Muscle layer of colon (tissue), 2 donors: ENCODE results near the gene DCAF17.
"Not testable (repeated sequence)": the region's sequence is repeated elsewhere in the genome, so short reads cannot be mapped to it uniquely, and the experiment has no call there.

Experiments used
- H3K27ac ChIP-seq: one replicate; pipeline ENCODE4 v1.7.0; 2013; ENCODE audit warnings: low read depth, mild to moderate bottlenecking, low read length, moderate library complexity
- H3K27me3 ChIP-seq, 2 donors: one replicate each; pipeline ENCODE4 v1.7.0; 2013; ENCODE audit warnings: low read length in 2 of 2, mild to moderate bottlenecking in 2 of 2; ENCODE audit not compliant: insufficient read depth in 2 of 2, control insufficient read depth in 1 of 2
- H3K36me3 ChIP-seq: one replicate; pipeline ENCODE4 v1.7.0; 2013; ENCODE audit warnings: mild to moderate bottlenecking, low read length; ENCODE audit not compliant: insufficient read depth
- H3K4me1 ChIP-seq: one replicate; pipeline ENCODE4 v1.7.0; 2013; ENCODE audit warnings: mild to moderate bottlenecking, low read length; ENCODE audit not compliant: insufficient read depth
- H3K4me3 ChIP-seq, 2 donors: one replicate each; pipeline ENCODE4 v1.7.0; 2013; ENCODE audit warnings: low read length in 2 of 2, low read depth in 1 of 2, mild to moderate bottlenecking in 1 of 2, moderate library complexity in 1 of 2
- H3K9ac ChIP-seq: one replicate; pipeline ENCODE4 v1.7.0; 2013; ENCODE audit warnings: low read length
- H3K9me3 ChIP-seq: one replicate; pipeline ENCODE4 v1.7.0; 2013; ENCODE audit warnings: mild to moderate bottlenecking, low read length
- donor health status: abdominal sarcoma.
- donor health status: Adenocarcinoma of cecum.

The DCAF17 gene

DNA sequence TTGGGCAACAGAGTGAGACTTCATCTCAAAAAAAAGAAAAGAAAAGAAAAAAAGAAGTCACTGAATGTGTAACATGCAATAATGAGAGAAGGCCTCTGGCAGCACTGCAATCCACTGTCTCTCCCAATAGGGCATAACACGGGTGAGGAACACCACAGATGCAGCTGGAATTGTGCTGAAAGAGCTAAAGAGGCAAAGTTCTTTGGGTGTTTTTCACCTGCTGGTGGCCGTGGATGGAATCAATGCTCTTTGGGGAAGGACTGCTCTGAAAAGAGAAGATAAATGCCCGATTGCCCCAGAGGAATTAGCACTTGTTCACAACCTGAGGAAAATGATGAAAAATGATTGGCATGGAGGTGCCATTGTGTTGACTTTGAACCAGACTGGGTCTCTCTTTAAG is 57.3 kb downstream of the DCAF17 start:
- no peak overlapping the region for H3K27ac ChIP-seq
- no peaks in the 10 kb centered on the region for H3K4me1 ChIP-seq
- H3K9me3 ChIP-seq = no peaks in the 10 kb centered on the region
- H3K9ac ChIP-seq = no peak overlapping the region
- no peaks in the 10 kb centered on the region for H3K36me3 ChIP-seq
- H3K27me3 ChIP-seq = no peaks in the 10 kb centered on the region
- no peak overlapping the region for H3K4me3 ChIP-seq

DNA sequence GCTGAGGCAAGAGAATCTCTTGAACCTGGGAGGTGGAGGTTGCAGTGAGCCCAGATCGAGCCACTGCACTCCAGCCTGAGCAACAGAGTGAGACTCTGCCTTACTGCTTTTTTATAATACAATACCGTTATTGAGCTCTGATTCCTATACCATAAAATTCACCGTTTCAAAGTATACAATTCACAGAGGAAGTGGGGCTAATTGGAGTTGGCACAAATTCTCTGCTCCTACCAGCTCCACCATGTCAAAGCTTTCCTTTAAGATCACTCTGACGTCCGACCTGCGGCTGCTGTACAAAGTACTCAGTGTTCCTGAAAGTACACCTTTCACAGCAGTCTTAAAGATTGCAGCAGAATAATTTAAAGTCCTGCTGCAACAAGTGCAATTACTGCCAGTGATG is 58.6 kb downstream of the DCAF17 start:
- no peaks in the 10 kb centered on the region for H3K9me3 ChIP-seq
- H3K4me1 ChIP-seq = no peaks in the 10 kb centered on the region
- H3K4me3 ChIP-seq = no peak overlapping the region
- no peak overlapping the region for H3K9ac ChIP-seq
- no peaks in the 10 kb centered on the region for H3K36me3 ChIP-seq
- no peaks in the 10 kb centered on the region for H3K27me3 ChIP-seq
- no peak overlapping the region for H3K27ac ChIP-seq

DNA sequence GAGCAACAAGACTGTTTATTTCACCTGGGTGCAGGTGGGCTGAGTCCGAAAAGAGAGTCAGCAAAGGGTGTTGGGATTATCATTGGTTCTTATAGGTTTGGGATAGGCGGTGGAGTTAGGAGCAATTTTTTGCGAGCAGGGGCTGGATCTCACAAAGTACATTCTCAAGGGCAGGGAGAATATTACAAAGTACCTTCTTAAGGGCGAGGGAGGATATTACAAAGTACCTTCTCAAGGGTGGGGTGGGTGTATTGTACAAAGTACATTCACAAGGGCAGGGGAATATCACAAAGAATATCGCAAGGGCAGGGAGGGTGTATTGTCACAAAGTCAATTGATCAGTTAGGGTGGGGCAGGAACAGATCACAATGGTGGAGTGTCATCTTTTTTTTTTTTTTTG is 63.6 kb downstream of the DCAF17 start:
- H3K9me3 ChIP-seq, H3K27me3 ChIP-seq, H3K4me3 ChIP-seq: not testable (repeated sequence)

DNA sequence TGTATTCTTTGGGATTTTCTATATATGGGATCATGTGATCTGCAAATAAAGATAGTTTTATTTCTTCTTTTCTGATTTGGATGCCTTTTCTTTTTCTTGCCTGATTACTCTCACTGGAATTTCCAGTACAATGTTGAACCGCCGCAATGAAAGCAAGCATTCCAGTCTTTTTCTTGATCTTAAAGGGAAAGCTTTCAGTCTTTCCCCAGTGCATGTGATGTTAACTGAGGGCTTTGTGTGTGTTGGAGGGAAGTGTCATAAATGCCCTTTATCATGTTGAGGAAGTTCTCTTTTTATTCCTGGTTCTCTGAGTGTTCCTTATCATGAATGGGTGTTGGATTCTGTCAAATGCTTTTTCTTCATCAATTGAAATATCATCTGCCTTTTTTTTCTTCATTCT is 71.3 kb downstream of the DCAF17 start:
- H3K27ac ChIP-seq = no peak overlapping the region
- H3K4me3 ChIP-seq = no peak overlapping the region
- no peaks in the 10 kb centered on the region for H3K4me1 ChIP-seq
- no peaks in the 10 kb centered on the region for H3K36me3 ChIP-seq
- H3K27me3 ChIP-seq = no peaks in the 10 kb centered on the region
- no peak overlapping the region for H3K9ac ChIP-seq
- no peaks in the 10 kb centered on the region for H3K9me3 ChIP-seq

More for the DNA sequence above, 63.6 kb downstream of the DCAF17 start:
- not testable (repeated sequence) for H3K4me1 ChIP-seq, H3K9ac ChIP-seq, H3K36me3 ChIP-seq, H3K27ac ChIP-seq

DNA sequence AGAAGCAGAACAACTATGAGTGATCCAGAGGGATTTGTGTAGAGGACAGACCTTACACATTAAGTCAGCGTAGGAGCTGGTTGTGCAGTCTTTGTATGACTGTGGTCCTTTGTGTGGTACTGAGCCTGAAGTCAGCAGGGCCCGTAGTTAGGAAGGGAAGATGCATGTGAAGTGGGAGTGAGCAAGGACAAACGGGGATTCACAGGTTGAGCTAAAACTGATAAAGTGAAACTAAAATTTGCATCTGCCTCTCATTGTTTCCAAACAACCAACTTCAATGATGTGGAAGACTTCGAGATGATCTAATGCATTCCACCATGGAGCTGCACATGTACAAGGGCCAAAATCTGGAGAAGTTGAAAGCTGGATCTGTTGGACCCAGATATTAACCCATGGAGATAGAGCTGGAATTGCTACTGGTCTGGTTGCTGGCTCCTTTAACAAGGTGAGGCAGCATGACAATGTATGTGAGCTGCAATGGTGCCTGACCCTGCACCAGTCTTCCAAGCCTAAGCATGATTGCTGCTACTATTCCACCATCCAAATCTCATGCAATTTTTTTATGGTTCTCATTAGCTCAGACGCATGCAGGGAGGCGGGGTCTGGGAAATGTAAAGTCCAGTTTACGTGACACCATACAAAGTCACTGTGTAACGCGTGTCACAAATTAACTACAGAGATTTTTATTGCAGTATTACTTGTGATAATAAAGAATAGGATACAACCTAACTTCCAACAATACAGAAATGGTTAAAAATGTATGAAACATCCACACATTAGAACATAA is 76.1 kb downstream of the DCAF17 start:
- no peak overlapping the region for H3K4me3 ChIP-seq
- no peak overlapping the region for H3K27ac ChIP-seq
- no peaks in the 10 kb centered on the region for H3K27me3 ChIP-seq
- H3K9me3 ChIP-seq = no peaks in the 10 kb centered on the region
- no peak overlapping the region for H3K9ac ChIP-seq
- H3K36me3 ChIP-seq = no peaks in the 10 kb centered on the region
- H3K4me1 ChIP-seq = no peaks in the 10 kb centered on the region

DNA sequence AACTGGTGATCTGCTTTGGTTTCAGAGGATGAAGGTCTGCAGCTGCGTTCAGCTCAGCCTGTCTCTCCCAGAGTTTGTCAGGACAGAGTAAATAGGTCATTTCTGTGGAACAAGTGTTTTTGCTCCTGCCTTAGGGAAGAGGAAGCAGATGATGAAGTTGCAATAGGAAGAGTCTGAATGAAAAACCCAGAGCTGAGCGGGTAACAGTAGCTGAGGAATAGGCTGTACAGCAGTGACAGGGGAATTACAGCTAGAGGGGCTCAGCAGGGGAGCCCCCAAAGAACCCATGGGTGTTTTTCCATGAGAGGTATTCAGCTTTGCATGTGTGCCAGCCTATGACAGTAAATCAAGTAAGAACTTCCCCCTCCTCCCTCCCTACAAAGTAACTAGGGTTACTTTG is 78.0 kb downstream of the DCAF17 start:
- no peak overlapping the region for H3K27ac ChIP-seq
- no peaks in the 10 kb centered on the region for H3K9me3 ChIP-seq
- H3K36me3 ChIP-seq = no peaks in the 10 kb centered on the region
- no peak overlapping the region for H3K9ac ChIP-seq
- no peaks in the 10 kb centered on the region for H3K4me1 ChIP-seq
- H3K27me3 ChIP-seq = no peaks in the 10 kb centered on the region
- no peak overlapping the region for H3K4me3 ChIP-seq

DNA sequence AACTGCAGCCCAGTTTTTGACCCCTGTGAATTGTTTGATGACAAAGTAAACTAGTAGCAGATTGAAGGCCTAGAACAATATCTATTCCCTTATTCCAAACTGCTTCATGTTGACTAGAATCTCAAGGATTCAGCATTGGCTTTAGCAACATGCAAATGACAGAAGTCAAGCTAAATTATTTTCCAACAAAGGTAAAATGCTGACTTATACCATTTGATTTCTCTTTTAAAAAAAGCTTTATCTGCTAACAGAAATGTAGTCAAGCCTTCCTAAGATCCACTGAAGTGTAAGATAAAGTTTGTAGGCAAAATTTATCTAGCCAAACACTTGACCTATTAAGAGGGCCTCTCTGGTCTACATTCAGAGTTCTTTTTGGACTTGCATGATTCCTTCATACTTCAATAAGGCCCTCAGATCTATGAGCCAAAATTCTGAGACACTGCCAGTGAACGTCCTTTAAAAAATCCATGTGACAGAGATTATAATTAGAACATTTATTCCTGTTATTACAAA is 78.7 kb downstream of the DCAF17 start:
- Histone ChIP-seq H3K27ac (no peak overlapping the region), H3K4me1 (no peaks in the 10 kb centered on the region), H3K36me3 (no peaks in the 10 kb centered on the region), H3K9me3 (no peaks in the 10 kb centered on the region), H3K9ac (no peak overlapping the region), H3K4me3 (no peak overlapping the region), H3K27me3 (no peaks in the 10 kb centered on the region)

DNA sequence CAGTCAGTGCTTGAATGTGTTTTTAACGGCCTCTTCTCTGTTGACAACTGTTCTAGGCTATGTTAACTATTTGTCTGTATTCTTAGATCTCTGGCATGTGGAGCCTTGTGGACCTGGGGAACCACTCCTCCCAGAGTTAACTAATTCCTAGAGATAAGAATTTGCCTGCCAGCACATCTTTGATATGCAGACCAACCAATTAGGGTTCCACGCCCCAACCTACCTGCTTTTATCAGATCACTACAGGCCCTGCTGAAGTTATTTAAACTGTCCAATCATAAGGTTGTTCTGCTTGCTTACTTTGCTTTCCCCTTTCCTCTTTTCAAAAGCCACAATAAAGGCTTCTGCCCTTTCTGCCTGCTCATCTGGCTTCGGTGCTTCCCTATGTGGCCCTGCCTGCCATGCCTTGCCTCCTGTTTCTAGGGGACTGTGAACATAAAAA is 79.7 kb downstream of the DCAF17 start:
- Histone ChIP-seq H3K27me3 (no peaks in the 10 kb centered on the region), H3K9ac (no peak overlapping the region), H3K4me3 (no peak overlapping the region), H3K36me3 (no peaks in the 10 kb centered on the region), H3K9me3 (no peaks in the 10 kb centered on the region), H3K27ac (no peak overlapping the region), H3K4me1 (no peaks in the 10 kb centered on the region)

DNA sequence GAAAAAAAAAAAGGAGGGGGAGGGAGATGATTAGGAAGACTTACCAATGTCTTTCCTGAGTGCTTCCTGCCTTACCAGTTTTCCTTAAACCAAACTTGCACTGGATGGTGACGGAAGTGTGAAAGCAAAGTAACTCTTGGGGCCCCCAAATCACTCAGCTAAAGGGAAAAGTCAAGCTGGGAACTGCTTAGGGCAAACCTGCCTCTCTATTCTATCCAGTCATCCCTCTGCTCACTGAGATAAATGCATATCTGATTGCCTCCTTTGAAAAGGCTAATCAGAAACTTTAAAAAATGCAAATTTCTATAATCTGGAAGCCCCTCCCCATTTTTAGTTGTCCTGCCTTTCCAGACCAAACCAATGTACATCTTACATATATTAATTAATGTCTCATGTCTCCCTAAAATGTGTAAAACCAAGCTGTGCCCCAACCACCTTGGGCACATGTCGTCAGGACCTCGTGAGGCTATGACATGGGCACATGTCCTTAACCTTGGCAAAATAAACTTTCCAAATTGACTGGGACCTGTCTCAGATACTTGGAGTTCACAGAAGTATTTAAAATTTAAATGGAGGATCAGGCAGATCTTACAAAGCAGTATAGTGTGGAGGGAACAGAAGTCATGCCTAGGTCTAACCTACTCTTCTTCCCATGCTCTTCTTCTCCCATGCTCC is 81.0 kb downstream of the DCAF17 start:
- H3K4me3 ChIP-seq = no peak overlapping the region
- H3K36me3 ChIP-seq = no peaks in the 10 kb centered on the region
- H3K27ac ChIP-seq = no peak overlapping the region
- H3K4me1 ChIP-seq = no peaks in the 10 kb centered on the region
- no peaks in the 10 kb centered on the region for H3K9me3 ChIP-seq
- no peaks in the 10 kb centered on the region for H3K27me3 ChIP-seq
- no peak overlapping the region for H3K9ac ChIP-seq

DNA sequence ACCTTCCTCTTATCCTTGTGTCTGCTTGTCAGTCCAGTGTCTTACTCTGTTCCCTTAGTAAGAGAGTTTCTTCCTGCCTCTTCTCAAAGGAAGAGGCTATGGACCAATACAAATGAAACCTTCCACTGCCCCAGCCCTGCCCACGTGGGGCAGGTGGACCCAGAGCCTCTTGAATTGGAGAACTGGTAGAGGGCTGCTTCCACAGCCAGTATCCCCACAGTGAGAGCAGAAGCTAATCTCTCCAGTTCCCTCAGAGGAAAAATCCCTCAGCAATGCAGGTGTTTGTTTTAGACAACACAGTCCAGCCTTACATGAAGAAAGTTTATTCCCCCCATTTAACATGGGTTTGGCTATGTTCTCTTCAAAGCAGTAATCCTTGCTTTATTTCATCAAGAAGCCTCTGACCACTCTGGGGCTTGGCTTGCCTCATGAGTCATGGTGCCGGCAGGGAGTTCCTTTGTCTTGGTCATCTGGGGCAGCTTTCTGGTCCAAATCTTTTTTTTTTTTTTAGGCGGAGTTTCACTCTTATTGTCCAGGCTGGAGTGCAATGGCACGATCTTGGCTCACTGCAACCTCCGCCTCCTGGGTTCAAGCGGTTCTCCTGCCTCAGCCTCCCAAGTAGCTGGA is 81.8 kb downstream of the DCAF17 start:
- H3K36me3 ChIP-seq = no peaks in the 10 kb centered on the region

DNA sequence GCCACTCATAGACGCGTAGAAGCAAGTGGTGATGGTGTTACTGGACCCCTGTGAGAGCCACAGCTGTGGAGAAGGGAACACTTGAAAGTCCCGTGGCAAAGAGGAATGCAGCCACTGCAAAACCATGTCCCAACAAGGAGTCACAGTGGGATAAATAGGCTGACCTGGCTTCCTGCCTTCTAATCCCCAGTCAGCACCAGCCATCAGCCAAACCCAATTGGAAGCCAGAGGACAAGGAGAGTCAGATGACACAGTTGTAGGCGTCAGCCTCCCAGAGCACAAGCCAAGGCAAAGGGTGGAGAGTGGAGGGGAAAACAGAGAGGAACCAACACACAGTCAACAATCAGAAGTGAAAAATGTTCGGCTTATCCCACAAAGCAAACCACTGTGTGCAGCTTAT is 82.8 kb downstream of the DCAF17 start:
- Histone ChIP-seq H3K4me1 (peaks cover 5% of the 10 kb centered on the region), H3K4me3 (no peak overlapping the region), H3K36me3 (no peaks in the 10 kb centered on the region), H3K27me3 (no peaks in the 10 kb centered on the region), H3K9ac (no peak overlapping the region), H3K9me3 (no peaks in the 10 kb centered on the region), H3K27ac (no peak overlapping the region)

More for the DNA sequence above, 81.8 kb downstream of the DCAF17 start:
- Histone ChIP-seq H3K27ac (no peak overlapping the region), H3K4me1 (no peaks in the 10 kb centered on the region), H3K4me3 (no peak overlapping the region), H3K9me3 (no peaks in the 10 kb centered on the region), H3K27me3 (no peaks in the 10 kb centered on the region), H3K9ac (no peak overlapping the region)
